A549 (cell line): ENCODE data around the gene WDHD1.
"Not testable (repeated sequence)": the region's sequence is repeated elsewhere in the genome, so short reads cannot be mapped to it uniquely, and the experiment has no call there.

Source experiments
- CBX2 ChIP-seq: fragments of 200-600 bp; sonication (generic); IDR thresholded peaks from 2 replicates; pipeline ENCODE4 v1.6.1; 2016; ENCODE audit warnings: low read depth, mild to moderate bottlenecking, borderline replicate concordance
- CTCF ChIP-seq: fragments of >200 bp; sonication (Bioruptor Twin); formaldehyde crosslinking; IDR thresholded peaks from 3 replicates; pipeline ENCODE4 v1.5.1; 2016
- HOXB5 ChIP-seq: fragments of 250-450 bp; sonication (Bioruptor Pico); IDR thresholded peaks from 2 replicates; pipeline ENCODE4 v1.5.0; 2020; ENCODE audit warnings: mild to moderate bottlenecking, moderate library complexity
- POLR2A ChIP-seq: IDR thresholded peaks from 2 replicates; pipeline ENCODE4 v1.6.1; 2012; ENCODE audit warnings: mild to moderate bottlenecking, low read length
- RFX5 ChIP-seq: fragments of 450-650 bp; IDR thresholded peaks from 2 replicates; pipeline ENCODE4 v1.7.1; 2014; ENCODE audit warnings: antibody characterized with exemption, mild to moderate bottlenecking, moderate library complexity

GRCh38 chr14:54897809-54898555, 128.9 kb downstream of the WDHD1 start:
- TF ChIP-seq CTCF; RFX5; CBX2; POLR2A; HOXB5 (CRISPR knock-in tag): not testable (repeated sequence)
